Measurements from ENCODE around the gene ATOH7. TPM values are rescaled to one million over a fixed set of nuclear protein-coding genes. Genes with fewer than 3 reads are reported as not detected.

Gene ATOH7
- total and polyA plus RNA-seq, 2 experiments from 2014 or later = 0.17 TPM; not detected in 1

GRCh38 chr10:68231106-68231816 lies 652 bp downstream of the ATOH7 start:
- H3K4me3 ChIP-seq = peak overlapping the region; percentile 74
- H3K4me2 ChIP-seq = peak overlapping the region; percentile 95
- H3K27ac ChIP-seq = peak overlapping the region; percentile 80
- peaks cover 23% of the 10 kb centered on the region for H3K27me3 ChIP-seq
- TF ChIP-seq, protein P1, sequence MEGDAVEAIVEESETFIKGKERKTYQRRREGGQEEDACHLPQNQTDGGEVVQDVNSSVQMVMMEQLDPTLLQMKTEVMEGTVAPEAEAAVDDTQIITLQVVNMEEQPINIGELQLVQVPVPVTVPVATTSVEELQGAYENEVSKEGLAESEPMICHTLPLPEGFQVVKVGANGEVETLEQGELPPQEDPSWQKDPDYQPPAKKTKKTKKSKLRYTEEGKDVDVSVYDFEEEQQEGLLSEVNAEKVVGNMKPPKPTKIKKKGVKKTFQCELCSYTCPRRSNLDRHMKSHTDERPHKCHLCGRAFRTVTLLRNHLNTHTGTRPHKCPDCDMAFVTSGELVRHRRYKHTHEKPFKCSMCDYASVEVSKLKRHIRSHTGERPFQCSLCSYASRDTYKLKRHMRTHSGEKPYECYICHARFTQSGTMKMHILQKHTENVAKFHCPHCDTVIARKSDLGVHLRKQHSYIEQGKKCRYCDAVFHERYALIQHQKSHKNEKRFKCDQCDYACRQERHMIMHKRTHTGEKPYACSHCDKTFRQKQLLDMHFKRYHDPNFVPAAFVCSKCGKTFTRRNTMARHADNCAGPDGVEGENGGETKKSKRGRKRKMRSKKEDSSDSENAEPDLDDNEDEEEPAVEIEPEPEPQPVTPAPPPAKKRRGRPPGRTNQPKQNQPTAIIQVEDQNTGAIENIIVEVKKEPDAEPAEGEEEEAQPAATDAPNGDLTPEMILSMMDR (IDR thresholded peaks at IDR 0.05; ENCODE audit: poor library complexity) = peak; percentile 33
- TF ChIP-seq EZH2 (IDR thresholded peaks at IDR 0.05; ENCODE audit: borderline replicate concordance) = no peak
- H4K20me1 ChIP-seq (ENCODE audit: insufficient read depth, poor library complexity, severe bottlenecking) = no peaks in the 10 kb centered on the region
- peak overlapping the region; percentile 93 for H2AFZ ChIP-seq
- DNase-seq (ENCODE audit: low spot score) = peak; percentile 87
- peaks cover 8% of the 10 kb centered on the region for H3K4me1 ChIP-seq (ENCODE audit: insufficient read depth)
- H3K9me3 ChIP-seq (ENCODE audit: low read depth) = no peaks in the 10 kb centered on the region
- no peaks in the 10 kb centered on the region for H3K36me3 ChIP-seq (replicated peaks; ENCODE audit: insufficient read depth, low read depth)
- no peaks in the 10 kb centered on the region for H3K79me2 ChIP-seq
- H3K9me2 ChIP-seq (replicated peaks; ENCODE audit: insufficient read depth) = no peaks in the 10 kb centered on the region
- 2% methylated on average over 79 of the region's 81 CpGs for WGBS (ENCODE audit: low lambda C conversion rate, missing lambda C conversion rate)

- Histone ChIP-seq H3K4me3 (no peak overlapping the region), H3K27ac (no peak overlapping the region), H3K4me1 (ENCODE audit: insufficient read depth) (peaks cover 8% of the 10 kb centered on the region), H4K20me1 (ENCODE audit: insufficient read depth, poor library complexity, severe bottlenecking) (no peaks in the 10 kb centered on the region), H3K9me2 (replicated peaks; ENCODE audit: insufficient read depth) (no peaks in the 10 kb centered on the region), H3K36me3 (replicated peaks; ENCODE audit: insufficient read depth, low read depth) (no peaks in the 10 kb centered on the region), H3K27me3 (peaks cover 23% of the 10 kb centered on the region), H2AFZ (peak overlapping the region; percentile 93), H3K79me2 (no peaks in the 10 kb centered on the region), H3K4me2 (peak overlapping the region; percentile 95), H3K9me3 (ENCODE audit: low read depth) (no peaks in the 10 kb centered on the region)
- WGBS (ENCODE audit: low lambda C conversion rate, missing lambda C conversion rate) = 78% methylated on average over 5 of the region's 5 CpGs
- TF ChIP-seq EZH2 (IDR thresholded peaks at IDR 0.05; ENCODE audit: borderline replicate concordance) (no peak), EZH2phosphoT487 (IDR thresholded peaks at IDR 0.05; ENCODE audit: low read depth, severe bottlenecking, unreplicated experiment) (no peak)
- TF ChIP-seq, protein P1 (IDR thresholded peaks at IDR 0.05; ENCODE audit: poor library complexity) = no peak
- no peak for DNase-seq (ENCODE audit: low spot score)
Observed at GRCh38 chr10:68230268-68230667, 1.6 kb downstream of the ATOH7 start.

- Histone ChIP-seq H3K27ac (no peak overlapping the region), H2AFZ (no peak overlapping the region), H3K4me2 (no peak overlapping the region), H3K79me2 (no peaks in the 10 kb centered on the region), H3K4me1 (ENCODE audit: insufficient read depth) (no peaks in the 10 kb centered on the region), H3K9me3 (ENCODE audit: low read depth) (no peaks in the 10 kb centered on the region), H3K4me3 (no peak overlapping the region), H3K27me3 (peaks cover 8% of the 10 kb centered on the region), H4K20me1 (ENCODE audit: insufficient read depth, poor library complexity, severe bottlenecking) (no peaks in the 10 kb centered on the region), H3K36me3 (replicated peaks; ENCODE audit: insufficient read depth, low read depth) (no peaks in the 10 kb centered on the region), H3K9me2 (replicated peaks; ENCODE audit: insufficient read depth) (no peaks in the 10 kb centered on the region)
- no peak for DNase-seq (ENCODE audit: low spot score)
- TF ChIP-seq EZH2 (IDR thresholded peaks at IDR 0.05; ENCODE audit: borderline replicate concordance) (no peak), EZH2phosphoT487 (IDR thresholded peaks at IDR 0.05; ENCODE audit: low read depth, severe bottlenecking, unreplicated experiment) (no peak)
- TF ChIP-seq, protein P1 (IDR thresholded peaks at IDR 0.05; ENCODE audit: poor library complexity) = no peak
Observed at GRCh38 chr10:68224810-68225209, 7.1 kb downstream of the ATOH7 start.
